GM20000 (cell line): Measurements from ENCODE around the gene S100A8.

Source experiments
- DNase-seq: peaks from one replicate; pipeline ENCODE4 v3.0.0; 2012; ENCODE audit warnings: low spot score
- TF ChIP-seq, protein P1 (sequence below): IDR thresholded peaks from 2 replicates; pipeline ENCODE4 v1.5.1; 2012; ENCODE audit warnings: mild to moderate bottlenecking, control low read depth; ENCODE audit errors: extremely low read depth, missing control alignments

S100A8 gene

DNA sequence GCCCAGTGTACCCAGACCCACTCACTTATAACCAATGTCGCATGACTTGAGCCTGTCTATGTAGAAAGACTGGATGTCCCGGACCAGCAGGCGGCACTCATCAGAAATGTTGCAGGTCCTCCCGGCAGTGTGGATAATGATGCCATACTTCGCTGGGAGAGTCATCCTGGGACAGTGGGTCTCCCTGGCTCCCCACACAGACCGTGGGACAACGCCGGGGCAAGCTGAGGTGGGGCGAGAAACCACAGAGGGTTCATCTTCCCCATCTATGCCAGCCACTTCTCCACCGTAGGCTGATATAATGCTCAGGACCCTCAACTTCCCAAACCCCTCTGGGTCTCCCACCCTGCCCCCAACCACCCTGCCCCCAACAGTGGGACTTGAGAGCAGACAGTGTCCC, 50.5 kb downstream of the S100A8 start:
- DNase-seq = no peak
- TF ChIP-seq, protein P1, sequence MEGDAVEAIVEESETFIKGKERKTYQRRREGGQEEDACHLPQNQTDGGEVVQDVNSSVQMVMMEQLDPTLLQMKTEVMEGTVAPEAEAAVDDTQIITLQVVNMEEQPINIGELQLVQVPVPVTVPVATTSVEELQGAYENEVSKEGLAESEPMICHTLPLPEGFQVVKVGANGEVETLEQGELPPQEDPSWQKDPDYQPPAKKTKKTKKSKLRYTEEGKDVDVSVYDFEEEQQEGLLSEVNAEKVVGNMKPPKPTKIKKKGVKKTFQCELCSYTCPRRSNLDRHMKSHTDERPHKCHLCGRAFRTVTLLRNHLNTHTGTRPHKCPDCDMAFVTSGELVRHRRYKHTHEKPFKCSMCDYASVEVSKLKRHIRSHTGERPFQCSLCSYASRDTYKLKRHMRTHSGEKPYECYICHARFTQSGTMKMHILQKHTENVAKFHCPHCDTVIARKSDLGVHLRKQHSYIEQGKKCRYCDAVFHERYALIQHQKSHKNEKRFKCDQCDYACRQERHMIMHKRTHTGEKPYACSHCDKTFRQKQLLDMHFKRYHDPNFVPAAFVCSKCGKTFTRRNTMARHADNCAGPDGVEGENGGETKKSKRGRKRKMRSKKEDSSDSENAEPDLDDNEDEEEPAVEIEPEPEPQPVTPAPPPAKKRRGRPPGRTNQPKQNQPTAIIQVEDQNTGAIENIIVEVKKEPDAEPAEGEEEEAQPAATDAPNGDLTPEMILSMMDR = no peak
